Fibroblast of peridontal ligament (primary cell): ENCODE results near the gene CEP104.

Experiments used
- DNase-seq: peaks from one replicate; pipeline ENCODE4 v3.0.0-alpha.2; 2010; ENCODE audit errors: extremely low read depth

Gene CEP104

DNA sequence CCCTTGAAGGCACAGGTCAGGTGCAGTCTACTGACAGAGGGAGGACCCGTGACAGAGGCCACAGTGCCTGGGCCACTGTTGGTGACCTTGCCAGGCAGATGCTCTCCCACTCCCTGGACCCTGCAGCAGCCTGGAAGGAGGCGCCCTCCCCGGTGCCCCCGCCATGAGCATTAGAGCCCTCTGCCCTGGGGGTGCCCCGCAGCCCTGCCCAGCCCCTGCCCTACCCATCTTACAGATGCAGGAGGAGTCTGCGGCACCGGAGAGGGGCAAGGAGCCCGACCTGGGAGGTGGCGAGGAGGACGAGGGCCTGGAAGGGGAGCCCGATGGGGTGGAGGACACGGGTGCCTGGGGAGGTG, 94.2 kb downstream of the CEP104 start:
- DNase-seq: no peak

DNA sequence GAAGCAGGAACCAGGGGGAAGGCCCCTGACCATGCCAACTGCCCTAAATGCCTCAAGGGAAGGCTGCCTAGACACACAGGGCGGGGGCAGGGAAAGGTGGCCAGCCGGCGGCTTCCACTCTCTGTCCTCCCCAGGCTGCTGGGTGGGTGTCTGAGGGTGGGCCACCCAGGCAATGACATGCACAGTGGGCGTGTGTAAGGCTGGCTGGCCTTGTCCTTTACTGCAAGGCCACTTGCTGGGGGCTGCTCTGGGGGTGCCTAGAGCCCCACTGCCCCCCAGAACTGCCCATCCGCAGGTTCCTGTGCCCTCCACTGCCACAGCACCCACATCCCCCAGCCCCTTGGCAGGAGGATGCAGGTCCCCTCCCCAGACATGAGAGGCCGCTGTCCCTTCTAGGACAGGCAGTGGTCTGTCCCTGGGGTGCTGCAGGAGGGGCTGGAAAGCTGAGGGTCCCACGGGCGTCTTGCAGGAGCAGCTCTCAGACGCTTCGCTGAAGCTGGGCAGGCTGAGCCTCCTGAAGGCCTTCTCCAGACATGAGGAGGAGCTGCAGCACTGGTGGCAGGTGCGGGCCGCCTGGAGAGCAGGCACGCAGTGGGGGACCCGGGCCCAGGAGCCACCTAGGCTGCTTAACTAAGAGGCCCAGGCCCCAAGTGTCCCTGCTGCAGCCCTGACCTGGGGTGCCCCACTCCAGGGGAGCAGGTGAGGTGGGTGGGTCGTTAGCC, 94.7 kb downstream of the CEP104 start:
- no peak for DNase-seq
